Activated T-helper 9 cell treated with anti-CD3 and anti-CD28 coated beads, Interleukin-2, amount 50 U/mL, for 16 hours (primary cell): ENCODE measurements around the gene HDGFL2.

Experiments
- DNase-seq: peaks from one replicate; pipeline ENCODE4 v3.0.0-alpha.2; 2020; ENCODE audit warnings: low read depth

Gene HDGFL2

DNA sequence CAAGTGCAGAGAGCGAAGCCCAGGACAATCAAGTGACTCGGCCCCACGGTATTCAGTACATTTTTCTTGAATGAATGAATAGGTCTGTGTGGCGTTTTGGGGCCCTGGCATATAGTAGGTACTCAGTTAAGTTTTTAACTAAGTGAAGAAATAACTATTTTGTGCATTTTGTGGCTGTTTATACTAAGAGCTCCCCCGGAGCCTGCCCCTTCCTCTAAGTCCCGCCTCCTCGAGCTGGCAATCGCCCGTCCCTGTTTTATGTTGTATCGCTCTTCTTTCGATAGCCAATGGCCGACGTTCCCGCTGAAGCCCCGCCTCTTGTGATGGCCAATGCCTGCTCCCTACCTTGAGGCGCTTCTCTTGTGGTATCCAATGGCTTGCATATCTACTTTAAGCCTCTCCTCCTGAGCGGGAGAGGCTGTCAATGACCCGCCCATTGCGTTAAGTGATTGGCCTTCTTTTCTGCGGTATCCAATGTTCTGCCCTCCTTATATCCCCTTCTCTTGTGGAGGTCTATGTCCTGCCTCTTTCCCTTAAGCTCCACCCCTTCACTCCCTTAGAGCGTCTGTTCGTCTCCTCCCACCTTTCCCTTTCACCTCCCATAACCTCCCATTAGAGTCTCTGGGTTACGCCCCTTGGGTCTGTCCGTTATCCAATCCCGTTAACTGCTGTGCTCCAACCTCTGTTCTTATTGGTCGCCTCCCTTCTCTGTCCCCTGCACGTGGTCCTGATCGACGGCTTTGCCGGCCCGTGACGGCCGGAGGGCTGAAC lies 509 bp upstream of the HDGFL2 start:
- DNase-seq: peak; percentile 94

GRCh38 chr19:4473011-4473762 lies 1.1 kb downstream of the HDGFL2 start:
- no peak for DNase-seq

GRCh38 chr19:4473763-4474513 lies 1.8 kb downstream of the HDGFL2 start:
- DNase-seq: no peak

GRCh38 chr19:4474514-4475022 lies 2.5 kb downstream of the HDGFL2 start:
- no peak for DNase-seq

GRCh38 chr19:4477034-4477801 lies 5.1 kb downstream of the HDGFL2 start:
- no peak for DNase-seq

DNA sequence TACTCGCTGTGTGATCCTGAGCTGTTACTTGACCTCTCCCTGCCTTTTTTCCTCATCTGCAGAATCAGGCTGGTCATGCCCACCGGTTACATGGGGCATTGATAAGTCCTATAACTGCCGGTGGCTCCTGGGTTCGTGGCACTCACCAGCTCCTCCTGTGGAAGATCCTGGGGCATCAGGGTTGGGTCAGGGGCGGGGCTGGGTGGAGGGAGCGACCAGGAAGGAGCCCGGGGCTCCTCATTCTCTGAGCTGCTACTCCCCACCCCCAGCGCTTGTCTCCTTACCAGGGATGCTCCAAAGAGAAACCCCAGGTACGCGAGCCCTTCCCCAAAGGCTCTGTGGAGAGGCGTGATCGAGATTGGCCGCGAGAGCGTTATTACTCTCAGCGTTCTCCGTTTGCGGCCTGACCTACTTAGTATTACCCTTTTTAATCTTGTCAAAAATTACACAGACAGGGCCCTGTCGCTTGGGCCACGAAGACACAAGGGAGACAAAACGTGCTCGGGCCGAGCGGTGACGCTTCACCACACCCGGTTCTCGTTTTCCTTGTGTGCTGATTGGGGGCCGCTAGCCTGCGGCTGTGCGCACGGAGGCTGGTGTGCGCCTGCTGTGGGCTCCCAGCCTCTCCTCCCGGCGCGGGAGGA lies 10.7 kb downstream of the HDGFL2 start:
- no peak for DNase-seq

GRCh38 chr19:4483385-4483784 lies 11.3 kb downstream of the HDGFL2 start:
- DNase-seq: no peak

GRCh38 chr19:4487572-4487971 lies 15.5 kb downstream of the HDGFL2 start:
- DNase-seq: no peak

DNA sequence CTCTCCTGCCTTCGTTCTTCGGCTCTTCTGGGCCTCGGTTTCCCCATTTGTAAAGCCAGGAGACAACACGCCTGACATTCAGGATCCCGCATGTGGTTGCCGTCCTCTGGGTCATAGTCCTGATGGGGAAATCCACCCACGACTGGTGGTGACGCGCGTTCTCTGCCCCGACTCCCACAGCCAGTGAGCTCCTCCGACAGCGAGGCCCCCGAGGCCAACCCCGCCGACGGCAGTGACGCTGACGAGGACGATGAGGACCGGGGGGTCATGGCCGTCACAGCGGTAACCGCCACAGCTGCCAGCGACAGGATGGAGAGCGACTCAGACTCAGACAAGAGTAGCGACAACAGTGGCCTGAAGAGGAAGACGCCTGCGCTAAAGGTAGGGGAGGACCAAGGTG lies 16.4 kb downstream of the HDGFL2 start:
- DNase-seq: no peak

GRCh38 chr19:4491446-4491845 lies 19.3 kb downstream of the HDGFL2 start:
- no peak for DNase-seq

- no peak for DNase-seq
These were observed 20.4 kb downstream of the HDGFL2 start for GRCh38 chr19:4492337-4493103.

DNA sequence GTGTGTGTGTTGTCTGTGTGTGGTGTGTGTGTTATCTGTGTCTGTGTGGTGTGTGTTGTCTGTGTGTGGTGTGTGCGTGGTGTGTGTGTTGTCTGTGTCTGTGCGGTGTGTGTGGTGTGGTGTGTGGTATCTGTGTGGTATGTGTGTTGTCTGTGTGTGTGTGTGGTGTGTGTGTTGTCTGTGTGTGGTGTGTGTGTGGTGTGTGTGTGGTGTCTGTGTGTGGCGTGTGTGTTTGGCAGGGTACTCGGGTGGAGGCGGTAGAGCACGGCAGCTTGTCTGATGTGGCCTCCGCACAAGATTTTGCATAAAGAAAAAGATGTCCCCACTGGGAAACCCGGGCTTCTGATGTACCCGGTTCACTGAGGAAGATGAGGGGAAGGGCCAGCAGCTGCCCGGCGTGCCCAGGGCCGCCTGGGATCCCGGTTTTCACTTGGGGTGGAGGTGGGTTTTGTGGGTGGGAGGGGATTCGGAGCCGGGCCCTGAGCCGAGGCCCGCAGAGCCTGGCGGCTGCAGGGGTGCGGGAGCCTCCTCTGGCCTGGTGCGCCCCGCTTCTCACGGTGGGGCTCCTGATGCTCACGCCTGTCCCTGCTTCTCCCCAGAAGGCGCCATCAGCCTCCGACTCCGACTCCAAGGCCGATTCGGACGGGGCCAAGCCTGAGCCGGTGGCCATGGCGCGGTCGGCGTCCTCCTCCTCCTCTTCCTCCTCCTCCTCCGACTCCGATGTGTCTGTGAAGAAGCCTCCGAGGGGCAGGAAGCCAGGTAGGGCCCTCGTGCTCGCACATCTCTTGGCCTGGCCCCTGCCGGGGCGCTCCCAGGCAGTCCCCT lies 21.2 kb downstream of the HDGFL2 start:
- DNase-seq: no peak

DNA sequence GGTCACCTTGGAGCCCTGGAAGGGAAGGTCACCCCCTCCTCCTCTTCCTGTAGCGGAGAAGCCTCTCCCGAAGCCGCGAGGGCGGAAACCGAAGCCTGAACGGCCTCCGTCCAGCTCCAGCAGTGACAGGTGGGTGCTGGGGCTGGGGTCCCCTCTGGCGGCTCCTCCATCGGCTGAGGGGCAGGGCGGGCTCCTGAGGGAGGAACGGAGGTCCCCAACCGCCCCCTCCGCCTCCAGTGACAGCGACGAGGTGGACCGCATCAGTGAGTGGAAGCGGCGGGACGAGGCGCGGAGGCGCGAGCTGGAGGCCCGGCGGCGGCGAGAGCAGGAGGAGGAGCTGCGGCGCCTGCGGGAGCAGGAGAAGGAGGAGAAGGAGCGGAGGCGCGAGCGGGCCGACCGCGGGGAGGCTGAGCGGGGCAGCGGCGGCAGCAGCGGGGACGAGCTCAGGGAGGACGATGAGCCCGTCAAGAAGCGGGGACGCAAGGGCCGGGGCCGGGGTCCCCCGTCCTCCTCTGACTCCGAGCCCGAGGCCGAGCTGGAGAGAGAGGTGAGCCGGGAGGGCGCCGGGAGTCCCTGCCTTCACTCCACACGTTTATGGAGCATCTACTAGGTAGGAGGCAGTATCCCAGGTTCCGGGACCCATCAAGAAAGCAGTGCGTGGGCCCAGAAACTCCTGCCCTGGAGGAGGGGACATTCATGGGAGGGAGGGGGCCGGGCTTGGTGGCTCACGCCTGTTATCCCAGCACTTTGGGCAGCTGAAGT lies 22.0 kb downstream of the HDGFL2 start:
- DNase-seq: no peak

GRCh38 chr19:4494691-4495064 lies 22.6 kb downstream of the HDGFL2 start:
- DNase-seq: no peak

GRCh38 chr19:4495471-4495870 lies 23.4 kb downstream of the HDGFL2 start:
- no peak for DNase-seq

DNA sequence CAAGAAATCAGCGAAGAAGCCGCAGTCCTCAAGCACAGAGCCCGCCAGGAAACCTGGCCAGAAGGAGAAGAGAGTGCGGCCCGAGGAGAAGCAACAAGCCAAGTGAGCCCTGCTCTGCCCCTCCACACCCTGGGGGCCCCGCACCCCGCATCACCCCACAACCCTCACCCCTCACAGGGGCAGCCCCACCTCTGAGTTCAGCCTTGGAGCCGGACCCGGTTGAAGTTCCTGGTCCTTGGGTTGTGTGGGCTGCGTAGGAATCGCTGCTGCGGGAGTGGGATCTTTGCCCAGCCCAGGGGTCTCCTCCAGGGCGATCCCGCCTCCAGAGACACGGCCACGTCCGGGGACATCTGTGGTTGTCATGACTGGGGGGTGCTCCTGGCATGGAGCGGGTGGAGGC lies 24.2 kb downstream of the HDGFL2 start:
- DNase-seq: no peak

DNA sequence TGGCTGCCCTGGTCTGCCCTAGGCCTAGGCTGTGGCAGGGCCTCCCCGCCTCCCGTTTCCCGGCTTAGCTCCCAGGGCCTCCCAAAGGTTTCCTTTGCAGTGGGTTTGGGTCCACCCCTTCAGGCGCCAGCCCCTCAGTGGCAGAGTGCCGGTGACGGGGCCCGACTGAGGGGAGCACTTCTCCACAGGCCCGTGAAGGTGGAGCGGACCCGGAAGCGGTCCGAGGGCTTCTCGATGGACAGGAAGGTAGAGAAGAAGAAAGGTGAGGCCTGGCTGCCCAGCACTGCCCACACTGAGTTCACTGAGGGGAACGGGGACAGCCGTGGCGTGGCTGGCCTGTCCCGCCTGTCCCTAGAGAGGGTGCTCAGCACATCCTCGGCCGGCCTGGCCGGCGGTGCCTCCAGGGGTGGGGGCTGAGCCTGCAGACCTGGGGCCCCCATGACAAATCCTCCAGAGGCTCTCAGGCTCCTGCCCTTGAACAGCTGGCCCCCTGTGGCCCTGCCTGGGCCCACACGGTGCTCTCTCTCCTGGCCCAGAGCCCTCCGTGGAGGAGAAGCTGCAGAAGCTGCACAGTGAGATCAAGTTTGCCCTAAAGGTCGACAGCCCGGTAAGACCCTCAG lies 25.8 kb downstream of the HDGFL2 start:
- no peak for DNase-seq

GRCh38 chr19:4498694-4499093 lies 26.6 kb downstream of the HDGFL2 start:
- DNase-seq: no peak

DNA sequence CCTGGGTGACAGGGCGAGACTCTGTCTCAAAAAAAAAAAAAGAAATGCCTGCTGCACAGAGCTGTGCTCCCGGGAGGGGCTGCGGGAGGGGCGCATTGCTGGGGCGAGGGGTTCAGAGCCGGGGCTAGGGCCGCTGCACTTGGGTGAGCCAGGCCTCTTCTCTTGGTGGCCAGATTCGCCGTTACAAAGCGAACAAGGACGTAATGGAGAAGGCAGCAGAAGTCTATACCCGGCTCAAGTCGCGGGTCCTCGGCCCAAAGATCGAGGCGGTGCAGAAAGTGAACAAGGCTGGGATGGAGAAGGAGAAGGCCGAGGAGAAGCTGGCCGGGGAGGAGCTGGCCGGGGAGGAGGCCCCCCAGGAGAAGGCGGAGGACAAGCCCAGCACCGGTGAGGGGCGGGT lies 27.2 kb downstream of the HDGFL2 start:
- no peak for DNase-seq
